Natural killer cell (primary cell): Measurements from ENCODE around the gene SCLY. TPM values are rescaled to one million over a fixed set of nuclear protein-coding genes. Genes with fewer than 3 reads are reported as not detected.

Source experiments
- ATAC-seq, 3 donors: fragments of 150-1000 bp in 2 of 3; fragments of 200-7000 bp in 1 of 3; cut with Tn5 transposase; 1 replicate in 1 of 3; 2 replicates in 2 of 3; pipeline ENCODE4 v1.10.0; 2021; ENCODE audit warnings: mild to moderate bottlenecking in 2 of 3, moderate library complexity in 2 of 3
- DNase-seq, 2 donors: peaks; one replicate each; pipeline versions ENCODE4 v3.0.0 to v3.0.0-alpha.2; 2013 to 2021; ENCODE audit warnings: mixed read lengths in 1 of 2
- H3K27ac ChIP-seq: one replicate; pipeline ENCODE4 v1.5.1; 2013; ENCODE audit warnings: mild to moderate bottlenecking, low read length
- H3K27me3 ChIP-seq: one replicate; pipeline ENCODE4 v1.6.1; 2013; ENCODE audit warnings: low read length; ENCODE audit not compliant: control insufficient read depth, insufficient read depth
- H3K36me3 ChIP-seq: one replicate; pipeline ENCODE4 v1.6.1; 2013; ENCODE audit warnings: low read length; ENCODE audit not compliant: control insufficient read depth, insufficient read depth
- H3K4me1 ChIP-seq: one replicate; pipeline ENCODE4 v1.6.1; 2013; ENCODE audit warnings: low read length; ENCODE audit not compliant: control insufficient read depth, insufficient read depth
- H3K4me3 ChIP-seq: one replicate; pipeline ENCODE4 v1.5.1; 2013; ENCODE audit warnings: low read length
- H3K9me3 ChIP-seq: one replicate; pipeline ENCODE4 v1.6.1; 2013; ENCODE audit warnings: low read length; ENCODE audit not compliant: control insufficient read depth, insufficient read depth
- H3K27ac Mint-ChIP-seq, 2 donors: one replicate each; pipeline ENCODE4 v1.8.0; 2022; ENCODE audit warnings: mild to moderate bottlenecking in 2 of 2, mixed read lengths in 2 of 2, moderate library complexity in 1 of 2
- H3K27me3 Mint-ChIP-seq, 2 donors: one replicate each; pipeline ENCODE4 v1.8.0; 2022; ENCODE audit warnings: low read depth in 2 of 2, mixed read lengths in 2 of 2
- H3K36me3 Mint-ChIP-seq: one replicate; pipeline ENCODE4 v1.8.0; 2022; ENCODE audit warnings: mixed read lengths
- H3K4me1 Mint-ChIP-seq, 2 donors: one replicate each; pipeline ENCODE4 v1.8.0; 2022; ENCODE audit warnings: mixed read lengths in 2 of 2
- H3K4me3 Mint-ChIP-seq: one replicate; pipeline ENCODE4 v1.8.0; 2022; ENCODE audit warnings: mild to moderate bottlenecking, moderate library complexity, mixed read lengths
- H3K9me3 Mint-ChIP-seq, 2 donors: one replicate each; pipeline ENCODE4 v1.8.0; 2022; ENCODE audit warnings: mixed read lengths in 2 of 2
- WGBS: methylation state at CpG from one replicate; pipeline ENCODE4 v1.1.7; 2013; ENCODE audit warnings: missing lambda C conversion rate; ENCODE audit not compliant: insufficient coverage; 5-methylcytosine and 5-hydroxymethylcytosine counted together
- intact Hi-C: fragments of 100-400 bp; cut with micrococcal nuclease; formaldehyde crosslinking; loops from one replicate; pipeline ENCODE4 v1.14.2; 2022
- total RNA-seq, 4 donors: library from RNA; stranded (reverse); fragments of 120-200 nt in 1 of 4; gene quantifications; one replicate each; pipeline versions ENCODE4 v1.2.3 to v1.2.4, GENCODE V29; 2013 to 2022
- TF ChIP-seq, protein P1 (sequence below): fragments of 200-600 bp; IDR thresholded peaks from one replicate; pipeline ENCODE4 v1.8.0; 2022; ENCODE audit warnings: antibody characterized with exemption

The SCLY gene
- total RNA-seq, 3 donors from 2014 or later (not counting 1 experiment from before 2014, with no cell fraction given) = 16.3 to 24.6 (median 20.1) TPM

DNA sequence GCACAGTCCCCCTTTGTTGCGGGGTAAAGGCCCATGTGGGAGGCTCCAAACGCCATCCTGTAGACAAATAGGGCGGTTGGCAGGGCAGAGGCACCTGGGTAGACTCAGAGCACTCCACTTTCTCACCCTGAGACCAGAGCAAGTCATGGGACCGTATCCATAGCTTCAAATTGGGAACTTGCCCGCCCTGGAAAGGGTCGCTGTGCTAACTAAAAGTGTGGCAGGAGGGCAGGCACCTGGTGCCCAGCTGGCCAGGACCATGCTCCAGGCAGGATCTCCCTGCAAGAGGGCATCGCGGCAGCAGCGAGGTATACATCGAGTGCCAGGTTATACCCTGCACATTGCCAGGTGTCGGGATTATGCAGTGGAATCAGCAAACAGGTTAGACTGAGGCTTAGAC, 20.8 kb upstream of the SCLY start:
- TF ChIP-seq, protein P1, sequence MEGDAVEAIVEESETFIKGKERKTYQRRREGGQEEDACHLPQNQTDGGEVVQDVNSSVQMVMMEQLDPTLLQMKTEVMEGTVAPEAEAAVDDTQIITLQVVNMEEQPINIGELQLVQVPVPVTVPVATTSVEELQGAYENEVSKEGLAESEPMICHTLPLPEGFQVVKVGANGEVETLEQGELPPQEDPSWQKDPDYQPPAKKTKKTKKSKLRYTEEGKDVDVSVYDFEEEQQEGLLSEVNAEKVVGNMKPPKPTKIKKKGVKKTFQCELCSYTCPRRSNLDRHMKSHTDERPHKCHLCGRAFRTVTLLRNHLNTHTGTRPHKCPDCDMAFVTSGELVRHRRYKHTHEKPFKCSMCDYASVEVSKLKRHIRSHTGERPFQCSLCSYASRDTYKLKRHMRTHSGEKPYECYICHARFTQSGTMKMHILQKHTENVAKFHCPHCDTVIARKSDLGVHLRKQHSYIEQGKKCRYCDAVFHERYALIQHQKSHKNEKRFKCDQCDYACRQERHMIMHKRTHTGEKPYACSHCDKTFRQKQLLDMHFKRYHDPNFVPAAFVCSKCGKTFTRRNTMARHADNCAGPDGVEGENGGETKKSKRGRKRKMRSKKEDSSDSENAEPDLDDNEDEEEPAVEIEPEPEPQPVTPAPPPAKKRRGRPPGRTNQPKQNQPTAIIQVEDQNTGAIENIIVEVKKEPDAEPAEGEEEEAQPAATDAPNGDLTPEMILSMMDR = no peak
- no peaks in the 10 kb centered on the region for H3K27me3 ChIP-seq
- H3K4me1 ChIP-seq = no peaks in the 10 kb centered on the region
- intact Hi-C loops = no loop called here
- H3K4me3 ChIP-seq = no peak overlapping the region
- Mint-ChIP-seq H3K27me3 (no peaks in the 10 kb centered on the region), H3K27ac (peak overlapping the region in 1 of 2 donors; percentile 21), H3K9me3 (no peaks in the 10 kb centered on the region), H3K4me3 (no peak overlapping the region), H3K4me1 (peaks cover 0 to 20% of the 10 kb centered on the region in 2 donors), H3K36me3 (no peaks in the 10 kb centered on the region)
- peaks cover 80% of the 10 kb centered on the region for H3K36me3 ChIP-seq
- no peak for DNase-seq
- no peaks in the 10 kb centered on the region for H3K9me3 ChIP-seq
- 97% methylated on average over 11 of the region's 11 CpGs for WGBS
- H3K27ac ChIP-seq = no peak overlapping the region
- no peak for ATAC-seq

DNA sequence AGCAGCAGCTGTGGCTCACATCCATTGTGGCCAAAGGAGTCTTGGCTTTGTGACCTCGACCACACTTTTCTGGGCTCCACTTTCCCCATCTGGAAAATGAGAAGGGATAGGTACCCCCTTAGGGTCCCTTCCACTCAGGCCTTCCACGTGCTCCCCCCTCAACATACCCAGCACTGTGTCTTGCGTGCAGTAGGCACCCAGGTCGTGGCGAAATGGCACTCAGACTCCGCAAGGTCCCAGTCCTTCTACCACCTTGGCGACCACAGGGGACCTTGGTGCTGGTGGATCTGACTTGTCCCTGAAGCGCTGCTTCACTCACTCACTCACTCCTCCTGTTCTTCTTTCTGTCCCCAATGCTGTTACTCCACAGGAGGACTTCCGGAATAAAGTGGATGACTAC, 19.9 kb upstream of the SCLY start:
- no peak for ATAC-seq
- no peaks in the 10 kb centered on the region for H3K4me1 ChIP-seq
- H3K9me3 ChIP-seq = no peaks in the 10 kb centered on the region
- H3K9me3 Mint-ChIP-seq = no peaks in the 10 kb centered on the region
- WGBS = 95% methylated on average over 9 of the region's 9 CpGs
- H3K27me3 Mint-ChIP-seq = no peaks in the 10 kb centered on the region
- H3K4me3 Mint-ChIP-seq = no peak overlapping the region
- no peak overlapping the region for H3K27ac ChIP-seq
- intact Hi-C loops = no loop called here
- H3K27me3 ChIP-seq = no peaks in the 10 kb centered on the region
- no peaks in the 10 kb centered on the region for H3K36me3 Mint-ChIP-seq
- TF ChIP-seq, protein P1 = no peak
- no peak for DNase-seq
- H3K27ac Mint-ChIP-seq = peak overlapping the region; percentile 12 to 56
- H3K4me3 ChIP-seq = no peak overlapping the region
- H3K36me3 ChIP-seq = peaks cover 75% of the 10 kb centered on the region
- peaks cover 0 to 11% of the 10 kb centered on the region in 2 donors for H3K4me1 Mint-ChIP-seq

DNA sequence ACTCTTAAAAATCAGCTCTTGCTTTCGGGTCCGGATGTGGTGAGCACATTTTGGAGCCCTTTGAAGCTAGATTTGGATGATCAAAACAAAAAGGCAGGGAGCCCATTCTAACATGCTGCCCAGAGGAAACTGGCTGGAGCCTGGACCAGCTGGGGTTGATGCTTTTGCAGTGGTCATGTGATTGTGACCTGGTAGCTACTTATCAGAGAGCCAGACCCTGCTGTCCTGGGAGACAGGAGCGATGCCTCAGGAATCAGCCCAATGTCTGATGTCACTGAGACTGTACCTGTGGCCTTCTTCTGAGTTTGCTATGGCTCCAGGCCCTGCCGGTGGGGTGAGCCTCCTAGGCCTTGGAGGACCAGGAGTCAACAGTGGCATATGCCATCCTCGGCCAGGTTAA, 18.7 kb upstream of the SCLY start:
- H3K27me3 Mint-ChIP-seq = no peaks in the 10 kb centered on the region
- Histone ChIP-seq H3K27me3 (no peaks in the 10 kb centered on the region), H3K36me3 (peaks cover 68% of the 10 kb centered on the region), H3K9me3 (no peaks in the 10 kb centered on the region), H3K4me1 (no peaks in the 10 kb centered on the region), H3K27ac (no peak overlapping the region), H3K4me3 (no peak overlapping the region)
- H3K27ac Mint-ChIP-seq = peak overlapping the region in 1 of 2 donors; percentile 12
- no peaks in the 10 kb centered on the region for H3K9me3 Mint-ChIP-seq
- TF ChIP-seq, protein P1 = no peak
- WGBS = 96% methylated on average over 5 of the region's 5 CpGs
- no peak for DNase-seq
- no peak for ATAC-seq
- intact Hi-C loops = no loop called here
- H3K36me3 Mint-ChIP-seq = no peaks in the 10 kb centered on the region
- H3K4me3 Mint-ChIP-seq = no peak overlapping the region
- peaks cover 0 to 10% of the 10 kb centered on the region in 2 donors for H3K4me1 Mint-ChIP-seq

DNA sequence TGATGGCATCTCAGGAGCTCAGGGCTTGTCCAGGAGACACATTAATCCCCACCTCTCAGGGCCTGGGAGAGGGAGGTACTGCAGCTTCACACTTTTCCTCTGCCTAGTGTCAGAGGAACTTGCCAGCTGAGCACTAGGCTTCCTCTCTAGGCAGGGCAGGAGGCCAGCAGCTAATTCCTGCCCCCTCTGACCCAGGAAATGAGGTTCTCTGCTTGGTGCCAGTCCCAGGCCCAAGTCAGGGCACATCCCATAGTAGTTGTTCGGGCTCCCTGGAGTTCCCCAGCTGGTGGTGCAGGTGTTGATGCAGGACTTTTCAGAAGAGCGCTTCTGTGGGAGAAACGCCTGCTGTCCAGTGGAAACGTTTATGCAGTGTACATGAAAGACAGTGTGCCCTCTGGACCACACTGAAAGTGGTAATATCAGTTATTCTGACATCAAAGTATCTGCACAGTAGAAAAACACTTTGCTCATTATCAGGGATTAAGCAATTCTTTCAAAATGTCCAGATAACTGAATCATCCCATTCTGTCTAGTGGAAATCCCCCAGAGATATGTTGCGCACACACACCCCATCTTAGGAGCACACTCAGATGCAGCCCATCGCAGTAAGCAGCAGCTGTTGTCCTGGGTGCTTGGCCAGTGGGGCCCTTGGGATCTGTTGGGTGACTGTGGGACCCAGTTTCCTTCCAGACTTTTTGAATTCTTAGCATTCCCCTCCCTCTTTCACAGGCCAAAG, 17.8 kb upstream of the SCLY start:
- no peaks in the 10 kb centered on the region for H3K27me3 Mint-ChIP-seq

More for the DNA sequence above, 17.8 kb upstream of the SCLY start:
- Mint-ChIP-seq H3K9me3 (no peaks in the 10 kb centered on the region), H3K36me3 (no peaks in the 10 kb centered on the region), H3K27ac (peak overlapping the region; percentile 12 to 27), H3K4me3 (no peak overlapping the region), H3K4me1 (peaks cover 0 to 10% of the 10 kb centered on the region in 2 donors)
- WGBS = 92% methylated on average over 6 of the region's 6 CpGs
- intact Hi-C loops = no loop called here
- H3K36me3 ChIP-seq = peaks cover 59% of the 10 kb centered on the region
- no peaks in the 10 kb centered on the region for H3K4me1 ChIP-seq
- H3K27me3 ChIP-seq = no peaks in the 10 kb centered on the region
- no peaks in the 10 kb centered on the region for H3K9me3 ChIP-seq
- ATAC-seq = no peak
- H3K4me3 ChIP-seq = no peak overlapping the region
- TF ChIP-seq, protein P1 = no peak
- no peak overlapping the region for H3K27ac ChIP-seq
- no peak for DNase-seq
